HG03159 (cell line): ENCODE measurements around the gene MINDY4.

Experiments used
- ATAC-seq: cut with Tn5 transposase; IDR thresholded peaks from one replicate; pipeline ENCODE4 v1.9.1; 2021; ENCODE audit warnings: mild to moderate bottlenecking, moderate library complexity; ENCODE audit not compliant: unreplicated experiment

MINDY4 gene

DNA sequence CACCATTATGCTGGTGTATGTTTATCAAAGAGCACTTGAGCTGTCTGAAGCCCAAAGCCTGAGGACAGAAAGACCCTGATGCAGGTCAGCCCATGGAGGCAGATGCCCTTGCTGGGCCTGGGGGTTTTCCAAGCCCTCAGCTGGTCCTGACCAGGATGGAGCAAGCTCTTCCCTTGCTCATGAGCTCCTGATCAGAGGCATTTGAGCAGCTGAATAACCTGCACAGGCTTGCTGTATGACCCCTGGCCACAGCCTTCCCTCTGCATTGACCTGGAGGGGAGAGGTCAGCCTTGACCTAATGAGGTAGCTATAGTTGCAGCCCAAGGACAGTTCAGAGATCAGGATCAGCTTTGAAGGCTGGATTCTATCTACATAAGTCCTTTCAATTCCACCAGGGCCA is 153.4 kb downstream of the MINDY4 start:
- ATAC-seq = no peak

DNA sequence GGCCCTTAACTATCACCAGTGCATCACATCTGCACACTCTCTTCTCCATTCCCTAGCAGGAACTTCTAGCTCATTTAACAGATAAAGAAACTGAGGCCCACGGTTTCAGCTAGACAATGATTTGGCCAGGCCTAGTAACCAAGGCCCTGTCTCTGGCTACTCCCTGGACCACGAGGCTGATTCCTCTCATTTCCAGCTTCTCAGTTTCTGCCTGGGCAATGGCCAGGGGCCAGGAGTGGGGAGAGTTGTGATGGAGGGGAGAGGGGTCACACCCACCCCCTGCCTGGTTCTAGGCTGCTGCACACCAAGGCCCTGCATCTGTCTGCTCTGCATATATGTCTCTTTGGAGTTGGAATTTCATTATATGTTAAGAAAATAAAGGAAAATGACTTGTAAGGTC is 153.9 kb downstream of the MINDY4 start:
- ATAC-seq = no peak

DNA sequence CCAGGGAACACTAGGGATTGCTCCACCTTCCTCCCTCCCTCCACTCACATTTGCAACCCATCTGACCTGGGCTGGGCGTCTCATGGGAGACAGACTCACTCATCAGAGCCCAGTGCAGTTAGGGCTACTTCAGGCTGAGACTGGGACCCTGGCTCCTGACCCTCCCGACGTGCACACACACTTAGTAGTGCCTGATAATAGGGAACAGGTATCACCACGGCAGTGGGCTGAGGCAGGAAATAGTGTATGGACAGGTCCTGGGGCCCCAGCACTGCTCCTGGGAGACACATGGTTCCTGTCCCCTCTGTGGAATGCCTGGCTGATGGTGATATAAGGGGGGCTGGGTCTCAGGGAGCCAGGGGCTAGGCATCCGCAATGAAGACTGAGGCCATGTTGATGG is 154.7 kb downstream of the MINDY4 start:
- no peak for ATAC-seq

DNA sequence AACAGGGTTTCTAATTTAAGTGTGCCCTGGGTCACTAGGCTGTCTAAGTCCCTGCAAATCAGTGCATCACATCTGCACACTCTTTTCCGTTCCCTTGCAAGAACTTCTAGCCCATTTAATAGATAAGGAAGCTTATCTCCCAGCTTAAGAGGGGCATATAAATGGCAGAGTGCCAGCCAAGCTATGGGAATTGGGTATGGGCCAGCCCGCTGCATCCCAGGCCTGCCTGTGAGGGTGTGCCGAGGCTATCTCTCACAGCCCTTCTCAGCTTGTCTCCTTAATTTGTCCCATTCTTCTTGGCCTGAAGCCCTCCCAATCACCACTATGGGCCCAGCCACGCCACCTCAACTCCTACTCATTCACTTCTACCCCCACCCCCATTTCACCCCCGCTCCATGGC is 155.1 kb downstream of the MINDY4 start:
- ATAC-seq = no peak

DNA sequence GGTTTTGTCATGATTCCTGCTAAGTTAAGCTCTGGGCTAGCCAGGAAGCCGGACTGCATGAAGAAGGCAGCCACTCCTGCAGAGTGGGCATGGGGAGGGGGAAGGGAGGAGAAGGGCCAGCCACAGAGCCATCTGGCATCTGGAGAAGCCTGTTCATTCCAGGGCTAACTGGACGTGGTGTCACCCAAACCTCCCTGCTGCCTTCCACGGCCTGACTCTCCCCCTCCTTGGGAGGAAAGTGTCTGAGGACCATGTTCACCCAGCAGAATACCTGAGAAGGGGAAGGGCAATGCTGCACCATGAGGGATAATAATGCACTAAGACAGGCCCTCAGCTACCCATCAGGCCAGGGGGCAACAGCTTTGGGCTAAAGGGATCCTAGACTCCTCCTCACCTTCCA is 155.8 kb downstream of the MINDY4 start:
- no peak for ATAC-seq

DNA sequence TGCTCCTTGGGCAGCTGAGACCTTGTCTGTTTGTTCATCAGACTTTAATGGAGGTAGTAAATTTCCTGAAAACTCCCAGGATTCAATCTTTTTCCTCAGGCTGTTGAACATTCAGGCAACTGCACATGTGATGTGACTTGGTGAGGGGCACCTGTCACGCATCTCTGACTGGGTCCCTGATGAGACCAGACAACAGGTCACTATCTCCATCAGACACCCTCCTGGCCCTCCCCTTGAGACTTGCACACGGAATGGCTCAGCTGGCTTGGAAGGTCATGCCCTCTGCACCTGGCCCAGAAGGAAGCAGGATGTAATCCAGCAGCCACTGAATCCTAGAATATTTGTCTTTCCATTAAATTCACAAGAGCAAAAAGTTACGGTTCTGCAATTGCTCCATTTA is 156.3 kb downstream of the MINDY4 start:
- no peak for ATAC-seq

DNA sequence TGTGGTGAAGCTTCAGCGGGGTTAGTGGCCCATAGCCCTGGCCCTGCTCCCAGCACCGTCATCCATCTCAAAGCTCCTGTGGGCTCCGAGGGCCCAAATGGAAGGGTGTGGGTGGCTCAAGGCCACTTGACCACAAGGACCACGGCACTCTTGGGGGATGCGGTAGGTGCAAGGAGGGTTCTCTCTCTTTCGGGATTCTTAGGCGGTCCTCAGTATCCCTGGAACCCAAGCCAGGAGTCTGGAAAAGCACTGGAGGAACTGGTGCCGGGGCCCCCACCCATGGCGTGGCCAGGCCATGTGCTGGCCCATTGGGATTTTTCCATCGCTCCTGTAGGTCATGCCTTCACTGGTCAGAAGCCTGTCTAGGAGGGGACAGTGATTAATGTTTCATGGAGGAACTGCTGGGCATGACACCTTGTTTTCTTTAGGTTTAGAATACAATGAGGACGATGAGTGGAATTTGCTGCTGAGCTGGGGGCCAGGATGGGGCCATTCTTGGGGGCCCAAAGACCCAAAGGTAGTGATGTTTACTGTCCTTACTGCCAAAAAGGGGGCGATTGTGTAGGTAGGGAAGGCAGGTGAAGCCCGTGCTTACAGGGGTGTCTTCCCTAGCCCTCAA is 157.1 kb downstream of the MINDY4 start:
- ATAC-seq = no peak

DNA sequence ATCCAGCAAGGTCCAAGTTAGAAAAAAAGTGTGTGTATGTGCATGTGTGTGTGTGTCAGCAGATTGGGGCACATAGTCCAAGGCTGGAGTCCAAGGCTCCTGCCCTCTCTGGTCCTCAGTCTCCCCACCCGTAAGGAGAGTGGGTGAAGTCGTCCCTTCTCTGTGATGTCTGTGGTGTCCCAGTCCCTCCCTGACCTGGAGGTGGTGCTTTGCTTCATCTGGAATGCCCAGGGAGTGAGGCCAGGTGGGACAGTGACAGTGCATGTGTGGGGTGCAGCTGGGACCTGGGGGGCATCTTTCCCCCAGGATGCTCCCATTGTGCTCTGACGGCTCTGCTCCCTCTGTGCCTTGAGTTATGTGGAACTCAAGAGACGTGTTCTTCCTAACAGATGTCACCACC is 158.5 kb downstream of the MINDY4 start:
- ATAC-seq = no peak

DNA sequence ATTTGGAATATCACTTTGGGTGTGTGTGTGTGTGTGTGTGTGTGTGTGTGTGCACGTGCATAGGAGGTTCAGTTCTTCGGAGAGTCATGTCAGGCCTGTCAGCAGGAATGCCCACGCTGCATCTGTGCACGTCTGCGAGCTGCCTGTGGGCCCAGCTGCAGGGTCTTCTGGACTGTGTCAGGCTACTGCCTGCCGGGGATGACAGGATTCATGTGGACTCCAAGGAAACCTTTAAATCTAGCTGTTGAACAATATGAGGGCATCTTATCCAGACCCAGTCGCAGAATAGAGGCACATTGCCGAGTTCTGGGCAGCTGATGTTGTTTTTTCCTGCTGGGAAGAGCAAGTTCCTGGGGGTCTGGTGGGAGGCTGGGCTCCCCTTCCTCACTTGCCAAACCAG is 159.4 kb downstream of the MINDY4 start:
- no peak for ATAC-seq

DNA sequence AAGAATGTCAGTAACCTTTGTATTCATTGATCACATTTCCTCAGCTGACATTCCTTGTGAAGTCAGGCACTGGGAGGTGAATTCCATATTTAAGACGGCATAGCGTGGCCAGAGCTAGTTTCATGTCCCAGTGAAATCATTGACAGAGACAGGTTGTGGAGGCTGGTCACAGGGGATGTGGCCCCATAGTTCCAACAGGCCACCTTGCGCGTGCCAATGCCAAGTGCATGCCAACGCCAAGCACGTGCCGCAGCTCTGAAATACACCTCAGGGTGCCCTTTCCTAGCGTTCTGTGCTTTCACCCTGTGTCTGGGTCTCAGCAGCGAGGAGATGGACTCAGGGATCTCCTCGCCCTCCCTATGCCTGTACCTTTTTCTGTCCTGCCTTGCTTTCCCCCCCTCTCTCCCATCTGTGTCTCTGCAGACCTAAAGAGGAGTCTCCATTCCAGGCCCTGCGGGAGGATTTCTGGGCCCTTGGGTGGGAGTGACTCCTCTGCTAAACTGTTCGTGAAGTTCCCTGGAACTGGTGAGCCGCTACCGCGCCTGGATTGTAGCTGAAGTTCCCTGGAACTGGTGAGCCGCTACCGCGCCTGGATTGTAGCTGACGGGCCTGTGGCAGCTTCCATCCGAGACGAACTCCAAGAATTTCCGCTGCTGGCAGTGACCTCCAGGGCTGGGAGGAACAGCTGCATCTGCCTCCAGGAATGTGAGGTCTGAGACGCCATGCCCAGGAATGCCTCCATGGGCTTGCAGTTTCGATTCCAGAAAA is 160.1 kb downstream of the MINDY4 start:
- ATAC-seq = no peak

DNA sequence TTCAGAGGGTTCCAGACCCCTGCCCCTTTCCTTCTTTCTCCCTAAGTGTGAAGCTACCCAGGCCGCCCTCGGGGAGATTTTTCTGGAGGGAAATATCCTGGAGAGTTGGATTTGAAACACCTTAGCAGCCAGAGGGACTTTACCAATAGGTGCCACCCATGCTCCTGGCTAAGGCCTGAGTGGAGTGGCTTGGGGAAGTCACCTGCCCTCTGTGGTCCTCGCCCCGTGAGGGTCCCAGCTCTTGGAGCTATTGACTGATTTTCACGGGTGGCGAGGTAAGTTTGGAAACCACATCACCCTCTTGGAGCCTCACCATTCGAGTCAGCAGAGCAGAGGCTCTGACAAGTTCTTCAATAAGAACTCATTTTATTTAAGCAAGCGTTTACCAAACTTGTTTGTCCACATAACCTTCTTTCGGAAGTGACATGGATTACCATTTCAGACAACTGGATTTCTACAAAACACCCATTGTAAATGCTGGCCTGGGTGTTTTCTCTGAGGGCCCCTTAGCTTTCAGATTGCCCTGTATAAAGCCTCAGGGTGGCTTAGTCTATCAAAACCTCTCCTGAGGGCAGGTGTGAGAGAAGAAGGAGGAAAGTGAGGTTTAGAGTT is 160.8 kb downstream of the MINDY4 start:
- no peak for ATAC-seq

DNA sequence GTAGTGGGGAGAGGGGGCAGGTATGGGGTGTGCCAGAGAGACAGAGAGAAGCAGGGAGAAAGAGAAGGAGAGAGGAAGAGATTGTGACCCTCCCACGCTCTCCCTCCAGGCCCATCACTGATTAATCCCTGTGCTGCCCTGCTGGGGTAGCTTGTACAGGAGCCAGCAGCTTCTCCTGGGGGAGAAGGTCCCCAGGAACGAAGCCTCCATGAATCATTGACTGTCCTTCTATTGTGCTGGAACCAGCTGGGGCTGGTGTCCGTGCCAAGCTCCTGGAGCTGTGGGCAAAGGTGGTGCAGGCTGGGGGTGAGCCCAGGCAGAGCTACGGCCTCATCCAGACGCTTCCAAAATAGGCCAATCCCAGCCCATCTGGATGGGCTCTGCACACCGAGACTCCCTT is 161.3 kb downstream of the MINDY4 start:
- ATAC-seq = no peak

DNA sequence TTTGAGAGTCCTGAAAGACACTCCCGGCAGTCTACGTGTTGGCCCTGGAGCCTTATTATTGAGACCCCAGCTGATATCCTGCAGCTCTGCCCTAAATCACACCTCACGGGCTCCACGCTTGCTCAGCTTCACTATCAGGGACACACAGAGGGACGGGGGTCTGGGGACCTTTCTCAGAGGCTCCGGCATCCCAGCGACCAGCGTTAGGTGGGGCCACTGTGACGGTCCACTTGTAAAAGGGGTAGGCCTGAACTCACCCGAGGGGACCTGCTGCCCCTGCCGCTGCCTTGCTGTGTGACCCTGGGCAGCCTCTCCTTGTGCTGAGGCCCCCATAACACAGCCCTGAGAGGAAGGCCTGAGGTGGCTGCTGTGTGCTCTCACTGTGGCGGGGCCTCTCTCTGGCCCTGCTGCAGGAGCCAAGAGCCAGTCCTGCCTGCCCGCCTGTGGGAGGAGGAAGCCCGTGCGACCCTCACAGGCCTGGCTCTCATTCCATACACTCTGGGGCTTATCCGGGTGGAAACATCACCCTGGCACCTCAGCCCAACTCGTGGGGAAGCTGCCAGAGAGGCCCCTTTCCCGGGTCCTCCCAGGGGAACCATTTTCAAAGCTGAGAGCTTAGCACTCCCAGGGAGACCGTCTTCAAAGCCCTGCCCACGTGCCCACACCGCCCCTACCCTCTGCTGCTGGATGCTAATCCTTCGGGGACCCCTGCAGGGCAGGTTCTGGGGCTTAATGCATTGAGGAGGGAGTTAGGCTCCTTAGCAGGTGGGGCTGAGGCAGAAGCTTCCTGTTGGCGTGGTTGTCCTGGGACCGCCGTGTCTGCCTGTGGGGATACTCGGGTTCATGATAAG is 162.1 kb downstream of the MINDY4 start:
- no peak for ATAC-seq

DNA sequence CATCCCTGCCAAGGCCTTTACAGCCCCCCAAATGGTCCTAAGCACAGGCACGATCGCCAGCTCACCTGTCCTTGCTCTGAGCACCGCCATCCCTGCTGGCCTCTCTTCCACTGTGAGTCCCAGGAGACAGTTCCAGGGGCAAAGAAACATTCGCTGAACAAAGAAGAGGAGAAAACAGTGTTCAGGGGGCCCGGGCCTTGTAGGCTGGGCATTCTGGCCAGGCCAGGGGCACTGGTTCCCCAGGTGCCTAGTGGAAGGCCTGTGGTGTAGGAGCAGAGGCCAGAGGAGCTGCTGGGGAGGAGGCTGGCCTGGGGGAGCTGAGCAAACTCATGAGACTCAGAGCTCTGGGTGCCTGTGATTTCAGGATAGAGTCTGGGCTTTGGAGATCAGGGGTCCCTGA is 163.0 kb downstream of the MINDY4 start:
- ATAC-seq = no peak

DNA sequence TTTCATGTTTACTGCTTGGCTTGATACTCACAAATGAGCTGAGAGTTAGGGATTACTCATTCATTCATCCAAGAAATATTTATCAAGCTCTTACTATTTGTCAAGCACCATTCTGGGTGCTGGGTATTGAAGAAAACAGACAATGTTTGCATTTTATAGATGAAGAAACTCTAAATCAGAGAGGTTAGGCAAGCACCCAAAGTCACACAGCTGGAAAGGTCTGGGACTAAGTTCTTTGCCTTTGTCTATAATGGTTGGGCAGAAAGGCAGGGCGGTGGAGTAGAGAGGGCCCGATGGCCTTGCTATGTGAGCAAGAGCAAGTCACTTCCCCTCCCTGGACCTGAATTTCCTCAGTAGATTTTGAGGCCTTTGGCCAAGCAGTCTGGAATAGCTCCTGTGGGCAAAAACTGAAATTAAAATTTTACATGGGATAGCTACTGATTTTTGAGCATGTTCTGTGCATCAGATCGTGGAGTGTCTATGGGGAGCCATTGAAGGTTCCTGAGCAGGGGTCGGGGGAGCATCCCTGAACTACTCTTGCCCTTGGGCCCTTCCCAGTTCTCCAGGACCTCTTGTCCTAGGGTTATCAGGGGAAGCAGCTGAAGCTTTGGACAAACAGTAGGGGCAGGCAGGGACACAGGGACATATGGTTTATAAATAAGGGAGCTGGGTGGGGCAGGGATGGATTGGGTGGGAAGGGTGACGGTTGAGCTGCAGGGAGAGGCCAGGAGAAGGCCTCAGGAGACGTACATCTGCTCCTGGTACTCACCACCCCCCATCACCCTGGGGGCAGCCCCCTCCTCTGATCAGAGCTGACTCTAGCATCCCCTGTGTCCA is 163.7 kb downstream of the MINDY4 start:
- ATAC-seq = no peak

DNA sequence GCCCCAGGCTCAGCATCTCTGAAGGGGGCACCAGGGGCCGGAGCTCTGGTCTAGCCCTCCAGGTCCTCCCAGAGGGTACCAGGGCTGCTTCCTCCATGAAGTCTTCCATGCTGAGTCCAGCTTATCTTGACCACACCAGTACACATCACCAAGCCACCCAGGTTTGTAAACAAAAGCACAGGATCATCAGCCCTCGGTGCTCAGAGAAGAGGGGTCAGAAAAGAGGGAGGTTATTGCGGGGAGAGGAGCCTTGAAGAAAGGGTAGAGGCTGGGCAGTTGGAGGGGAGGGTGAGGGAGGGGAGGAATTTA is 164.3 kb downstream of the MINDY4 start:
- ATAC-seq = no peak

DNA sequence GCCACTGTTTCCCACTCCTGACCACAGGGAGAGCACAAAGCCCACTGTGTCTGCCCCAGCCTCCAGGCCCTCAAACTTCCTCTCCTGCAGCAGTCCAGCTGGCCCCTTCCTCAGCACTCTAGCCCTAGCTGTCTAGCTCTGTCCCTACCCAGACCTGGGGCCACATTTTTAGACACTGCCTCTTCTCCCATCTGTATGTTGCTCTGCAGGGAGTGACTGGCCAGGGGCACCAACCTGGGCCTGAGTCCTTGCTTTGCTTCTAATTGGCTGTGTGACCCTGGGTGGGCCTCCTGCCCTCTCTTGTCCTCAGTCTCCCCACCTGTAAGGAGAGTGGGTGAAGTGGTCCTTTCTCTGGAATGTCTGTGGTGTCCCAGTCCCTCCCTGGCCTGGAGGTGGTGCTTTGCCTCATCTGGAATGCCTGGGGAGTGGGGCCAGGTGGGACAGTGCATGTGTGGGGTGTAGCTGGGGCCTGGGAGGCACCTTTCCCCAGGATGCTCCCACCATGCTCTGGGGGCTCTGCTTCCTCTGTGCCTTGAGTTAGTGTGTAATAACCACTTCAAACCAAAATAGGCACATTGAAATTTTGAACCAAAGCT is 165.5 kb downstream of the MINDY4 start:
- ATAC-seq = no peak

DNA sequence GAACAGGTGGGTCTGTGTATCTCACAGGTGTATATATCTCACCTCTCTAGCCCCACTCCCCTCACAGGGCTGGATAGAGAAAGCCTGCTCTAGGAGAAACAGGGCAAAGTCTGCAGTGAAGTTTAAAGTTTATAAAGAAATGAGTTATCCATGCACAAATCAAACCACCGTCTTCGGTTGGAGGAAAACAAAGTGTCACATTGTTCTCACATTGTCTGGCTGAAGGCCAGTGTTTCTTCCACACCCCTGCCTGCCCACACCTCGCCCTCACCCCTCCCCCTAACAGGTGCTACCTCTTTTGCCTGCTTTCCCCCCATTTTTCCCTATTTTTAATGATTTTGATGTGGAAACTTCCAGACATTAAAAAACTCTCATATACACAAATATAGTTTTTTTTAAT is 166.2 kb downstream of the MINDY4 start:
- ATAC-seq = no peak

DNA sequence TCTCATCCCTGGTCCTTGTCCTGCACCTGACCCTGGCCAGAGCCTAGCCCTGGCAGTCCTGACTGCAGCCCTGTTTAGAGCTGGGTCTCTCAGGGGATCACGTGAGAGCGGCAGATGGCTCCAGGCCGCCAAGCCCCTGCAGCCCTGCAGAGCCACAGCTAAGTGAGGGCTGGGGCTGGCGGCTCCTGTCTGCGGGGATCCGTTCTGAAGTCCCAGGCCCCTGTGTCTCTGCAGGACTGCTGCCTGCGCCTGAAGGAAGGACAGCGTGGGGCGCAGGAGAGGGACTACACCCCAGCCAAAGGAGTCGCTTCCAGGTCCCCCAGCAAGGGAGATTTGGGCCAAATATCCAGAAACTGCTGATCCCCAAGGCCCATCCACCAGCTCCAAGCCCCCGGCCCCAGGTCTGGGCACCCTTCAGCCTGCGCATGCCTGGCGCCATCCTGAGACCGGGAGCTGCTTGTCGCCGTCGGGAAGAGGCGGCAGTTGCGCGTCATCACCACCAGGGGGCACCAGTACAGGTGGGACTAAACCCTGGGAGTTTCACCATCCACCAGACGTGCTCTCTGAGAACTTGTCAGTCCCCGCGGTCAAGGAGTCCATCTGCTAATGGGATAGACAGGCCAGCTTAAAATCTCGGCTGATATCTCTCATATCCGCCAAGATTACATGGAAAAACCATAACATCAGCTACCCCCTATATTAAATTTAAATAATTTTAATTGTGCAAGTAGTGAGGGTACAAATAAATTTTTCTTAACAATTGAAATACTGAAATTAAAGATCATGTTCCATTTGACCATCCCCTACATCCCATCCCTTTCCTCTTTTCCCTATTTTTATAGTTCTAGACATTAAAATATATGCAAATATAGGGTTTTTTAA is 167.5 kb downstream of the MINDY4 start:
- peak; percentile 78 for ATAC-seq
